ENCODE results near the gene MRAP2. TPM values are rescaled to one million over a fixed set of nuclear protein-coding genes. Genes with fewer than 3 reads are reported as not detected.

Gene MRAP2
- total RNA-seq, 1 donor from 2014 or later = not detected

- ChIA-PET POLR2A (no interaction called here), CTCF (no interaction called here)
- H3K27me3 Mint-ChIP-seq = peaks cover 10% of the 10 kb centered on the region
These were observed 52.5 kb downstream of the MRAP2 start for GRCh38 chr6:84086056-84086455.

GRCh38 chr6:84086545-84087429 lies 53.2 kb downstream of the MRAP2 start:
- ChIA-PET CTCF (no interaction called here), POLR2A (no interaction called here)
- Mint-ChIP-seq H3K9me3 (no peaks in the 10 kb centered on the region), H3K27me3 (peaks cover 10% of the 10 kb centered on the region), H3K27ac (no peak overlapping the region), H3K4me1 (no peaks in the 10 kb centered on the region), H3K36me3 (ENCODE audit: low read depth) (no peaks in the 10 kb centered on the region), H3K4me3 (no peak overlapping the region)
- intact Hi-C loops (cut with micrococcal nuclease) = no loop called here
- DNase-seq (no peak), ATAC-seq (ENCODE audit: low read depth) (no peak)
- no peak for TF ChIP-seq CTCF (IDR thresholded peaks at IDR 0.05)

More at GRCh38 chr6:84086056-84086455, 52.5 kb downstream of the MRAP2 start:
- Mint-ChIP-seq H3K36me3 (ENCODE audit: low read depth) (no peaks in the 10 kb centered on the region), H3K4me3 (no peak overlapping the region), H3K4me1 (no peaks in the 10 kb centered on the region), H3K27ac (no peak overlapping the region), H3K9me3 (no peaks in the 10 kb centered on the region)
- intact Hi-C loops (cut with micrococcal nuclease) = no loop called here
- TF ChIP-seq CTCF (IDR thresholded peaks at IDR 0.05) = no peak
- no peak for ATAC-seq (ENCODE audit: low read depth)
- no peak for DNase-seq

GRCh38 chr6:84089081-84089480 lies 55.5 kb downstream of the MRAP2 start:
- DNase-seq = no peak
- peaks cover 6% of the 10 kb centered on the region for H3K27me3 Mint-ChIP-seq
- ChIA-PET POLR2A (no interaction called here), CTCF (no interaction called here)
- no peaks in the 10 kb centered on the region for H3K9me3 Mint-ChIP-seq
- no peaks in the 10 kb centered on the region for H3K4me1 Mint-ChIP-seq
- no peak for TF ChIP-seq CTCF (IDR thresholded peaks at IDR 0.05)
- intact Hi-C loops (cut with micrococcal nuclease) = no loop called here
- no peak overlapping the region for H3K4me3 Mint-ChIP-seq
- no peaks in the 10 kb centered on the region for H3K36me3 Mint-ChIP-seq (ENCODE audit: low read depth)
- no peak overlapping the region for H3K27ac Mint-ChIP-seq
- no peak for ATAC-seq (ENCODE audit: low read depth)

GRCh38 chr6:84089552-84089951 lies 56.0 kb downstream of the MRAP2 start:
- peaks cover 6% of the 10 kb centered on the region for H3K27me3 Mint-ChIP-seq

More at GRCh38 chr6:84089552-84089951, 56.0 kb downstream of the MRAP2 start:
- intact Hi-C loops (cut with micrococcal nuclease) = no loop called here
- TF ChIP-seq CTCF (IDR thresholded peaks at IDR 0.05) = no peak
- Mint-ChIP-seq H3K27ac (no peak overlapping the region), H3K4me1 (no peaks in the 10 kb centered on the region), H3K9me3 (no peaks in the 10 kb centered on the region), H3K4me3 (no peak overlapping the region), H3K36me3 (ENCODE audit: low read depth) (no peaks in the 10 kb centered on the region)
- ChIA-PET POLR2A (no interaction called here), CTCF (no interaction called here)
- DNase-seq = no peak
- no peak for ATAC-seq (ENCODE audit: low read depth)

Data from activated B cell treated with CpG ODN at 0.5 μM for 24 hours (primary cell).